HepG2 (cell line): ENCODE measurements around the gene DTHD1. TPM values are rescaled to one million over a fixed set of nuclear protein-coding genes. Genes with fewer than 3 reads are reported as not detected.

Source experiments
- ATAC-seq: fragments of 200-7000 bp; cut with Tn5 transposase; 3 replicates; pipeline ENCODE4 v1.9.1; 2020; ENCODE audit warnings: mild to moderate bottlenecking, moderate library complexity
- BruUV-seq: library from RNA; stranded (reverse); fragments of 400-500 nt; replicated peaks from 2 replicates; lab custom pipeline; 2021; lab: Mats Ljungman, UMichigan
- CTCF ChIA-PET: fragments of 300-600 bp; formaldehyde crosslinking; extraction: SDS; loops from one replicate; lab custom pipeline; 2021; ENCODE audit warnings: low total read pairs, inconsistent platforms, low intra/inter-chr PET ratio; lab: Yijun Ruan, JAX
- POLR2A ChIA-PET: fragments of 350-600 bp; sonication (Branson Sonifier 250); formaldehyde crosslinking; loops from one replicate; lab custom pipeline; 2020; ENCODE audit warnings: antibody characterized with exemption, inconsistent platforms; lab: Yijun Ruan, JAX
- DNase-seq: peaks from one replicate; pipeline ENCODE4 v3.0.0-alpha.2; 2015; ENCODE audit warnings: low spot score
- FAIRE-seq: peaks from 3 replicates; lab custom pipeline; 2011; peaks lifted over from hg19 to GRCh38; lab: Jason Lieb, UNC
- H2AFZ ChIP-seq: one replicate; pipeline ENCODE4 v1.6.1; 2011; ENCODE audit warnings: low read length, inconsistent platforms
- H3K27ac ChIP-seq: fragments of 300-600 bp; 3 replicates; pipeline ENCODE4 v1.8.0; 2011; ENCODE audit warnings: mixed run types, mild to moderate bottlenecking, mixed read lengths, low read length, inconsistent platforms; ENCODE audit not compliant: insufficient read depth; ENCODE audit errors: extremely low read length
- H3K27me3 ChIP-seq, 2 experiments: fragments of 200-600 bp in 1 of 2; 2 replicates in 1 of 2; 3 replicates in 1 of 2; pipeline versions ENCODE4 v1.6.0 to v1.8.0; 2011; ENCODE audit warnings: low read length in 2 of 2, mild to moderate bottlenecking in 2 of 2, moderate library complexity in 2 of 2, inconsistent platforms in 1 of 2; ENCODE audit not compliant: insufficient read depth in 2 of 2, control insufficient read depth in 1 of 2
- H3K36me3 ChIP-seq, 2 experiments: fragments of 200-600 bp in 1 of 2; replicated peaks in 1 of 2; 2 replicates in 1 of 2; 3 replicates in 1 of 2; pipeline versions ENCODE4 v1.5.1 to v1.8.0; 2011; ENCODE audit warnings: low read length in 2 of 2, inconsistent platforms in 1 of 2; ENCODE audit not compliant: insufficient read depth in 2 of 2, control insufficient read depth in 1 of 2
- H3K4me1 ChIP-seq: 2 replicates; pipeline ENCODE4 v1.5.1; 2012; ENCODE audit warnings: low read length, inconsistent platforms; ENCODE audit not compliant: insufficient read depth
- H3K4me2 ChIP-seq: 2 replicates; pipeline ENCODE4 v1.6.0; 2011; ENCODE audit warnings: low read depth, low read length, inconsistent platforms
- H3K4me3 ChIP-seq, 3 experiments: fragments of 200-600 bp in 1 of 3; sonication (generic), shearing (Covaris generic) in 1 of 3; replicated peaks in 1 of 3; 2 replicates each; pipeline ENCODE4 v1.5.1; 2011 to 2016; ENCODE audit warnings: low read length in 3 of 3, inconsistent platforms in 2 of 3, low read depth in 2 of 3, mild to moderate bottlenecking in 2 of 3, control low read depth in 1 of 3, mixed read lengths in 1 of 3; ENCODE audit not compliant: insufficient read depth in 1 of 3
- H3K79me2 ChIP-seq: one replicate; pipeline ENCODE4 v1.6.1; 2011; ENCODE audit warnings: low read length, inconsistent platforms; ENCODE audit not compliant: insufficient read depth
- H3K9ac ChIP-seq: 2 replicates; pipeline ENCODE4 v1.6.0; 2011; ENCODE audit warnings: mild to moderate bottlenecking, low read depth, low read length, inconsistent platforms; ENCODE audit not compliant: insufficient read depth
- H3K9me3 ChIP-seq: 2 replicates; pipeline ENCODE4 v1.5.1; 2012; ENCODE audit warnings: mild to moderate bottlenecking, low read length
- H4K20me1 ChIP-seq: 2 replicates; pipeline ENCODE4 v1.6.0; 2011; ENCODE audit warnings: inconsistent platforms, mild to moderate bottlenecking, low read length, moderate library complexity; ENCODE audit not compliant: insufficient read depth
- FOXP1 ChIP-seq, 2 experiments: fragments of 450-650 bp in 1 of 2; IDR thresholded peaks; 2 replicates each; pipeline ENCODE4 v1.6.1; 2017 to 2018; ENCODE audit warnings: antibody characterized with exemption in 1 of 2
- GZF1 ChIP-seq: sonication (generic); formaldehyde crosslinking; IDR thresholded peaks from 2 replicates; pipeline ENCODE4 v1.5.1; 2020; ENCODE audit warnings: mild to moderate bottlenecking, missing genetic modification reagents
- MAF1 ChIP-seq: sonication (generic); formaldehyde crosslinking; IDR thresholded peaks from 2 replicates; pipeline ENCODE4 v1.5.0; 2020; ENCODE audit warnings: missing genetic modification reagents, borderline replicate concordance
- MYC ChIP-seq: sonication (generic); formaldehyde crosslinking; IDR thresholded peaks from 2 replicates; pipeline ENCODE4 v1.9.0; 2021; ENCODE audit warnings: missing genetic modification reagents, borderline replicate concordance
- MZF1 ChIP-seq: sonication (generic); formaldehyde crosslinking; IDR thresholded peaks from 2 replicates; pipeline ENCODE4 v1.8.1; 2023; ENCODE audit warnings: mild to moderate bottlenecking, missing genetic modification reagents, borderline replicate concordance
- NONO ChIP-seq, 2 experiments: fragments of 450-650 bp in 1 of 2; sonication (generic) in 1 of 2; formaldehyde crosslinking in 1 of 2; IDR thresholded peaks in 1 of 2; conservative IDR thresholded peaks in 1 of 2; 2 replicates each; pipeline versions ENCODE4 v1.6.1 to v1.8.0; 2017 to 2022; ENCODE audit warnings: mild to moderate bottlenecking in 1 of 2, missing genetic modification reagents in 1 of 2, moderate library complexity in 1 of 2
- POGZ ChIP-seq: sonication (generic); formaldehyde crosslinking; IDR thresholded peaks from 2 replicates; pipeline ENCODE4 v1.4.0; 2020; ENCODE audit warnings: mild to moderate bottlenecking, missing genetic modification reagents
- RBFOX2 ChIP-seq: fragments of 200-400 bp; formaldehyde crosslinking; IDR thresholded peaks from 2 replicates; pipeline ENCODE4 v1.6.1; 2017; ENCODE audit warnings: low read depth, mild to moderate bottlenecking, low read length
- SPEN ChIP-seq: sonication (generic); formaldehyde crosslinking; IDR thresholded peaks from 2 replicates; pipeline ENCODE4 v1.5.1; 2020; ENCODE audit warnings: low read depth, mild to moderate bottlenecking, missing genetic modification reagents
- U2AF2 ChIP-seq: fragments of 200-400 bp; formaldehyde crosslinking; IDR thresholded peaks from 2 replicates; pipeline ENCODE4 v1.6.1; 2017; ENCODE audit warnings: low read depth, mild to moderate bottlenecking, low read length
- XRCC5 ChIP-seq: fragments of 200-400 bp; formaldehyde crosslinking; optimal IDR thresholded peaks from 2 replicates; pipeline ENCODE3; 2017; ENCODE audit warnings: mild to moderate bottlenecking, low read length
- ZFP82 ChIP-seq: sonication (generic); formaldehyde crosslinking; IDR thresholded peaks from 2 replicates; pipeline ENCODE4 v1.5.1; 2020; ENCODE audit warnings: mild to moderate bottlenecking, missing genetic modification reagents, borderline replicate concordance
- ZNF160 ChIP-seq: sonication (generic); formaldehyde crosslinking; IDR thresholded peaks from 2 replicates; pipeline ENCODE4 v1.8.0; 2022; ENCODE audit warnings: mild to moderate bottlenecking, inconsistent platforms, missing genetic modification reagents
- ZNF326 ChIP-seq: sonication (generic); formaldehyde crosslinking; IDR thresholded peaks from 2 replicates; pipeline ENCODE4 v1.4.0; 2020; ENCODE audit warnings: missing genetic modification reagents, borderline replicate concordance
- ZNF33A ChIP-seq: sonication (generic); formaldehyde crosslinking; IDR thresholded peaks from 2 replicates; pipeline ENCODE4 v1.5.1; 2020; ENCODE audit warnings: missing genetic modification reagents, mild to moderate bottlenecking, moderate library complexity, borderline replicate concordance
- ZNF441 ChIP-seq: sonication (generic); formaldehyde crosslinking; IDR thresholded peaks from 2 replicates; pipeline ENCODE4 v1.7.0; 2021; ENCODE audit warnings: missing genetic modification reagents, borderline replicate concordance
- ZNF496 ChIP-seq: sonication (generic); formaldehyde crosslinking; IDR thresholded peaks from 2 replicates; pipeline ENCODE4 v1.8.1; 2023; ENCODE audit warnings: mild to moderate bottlenecking, moderate library complexity, missing genetic modification reagents; ENCODE audit not compliant: insufficient replicate concordance
- ZNF678 ChIP-seq: sonication (generic); formaldehyde crosslinking; IDR thresholded peaks from 2 replicates; pipeline ENCODE4 v1.4.0; 2020; ENCODE audit warnings: mild to moderate bottlenecking, missing genetic modification reagents
- ZNF761 ChIP-seq: sonication (generic); formaldehyde crosslinking; conservative IDR thresholded peaks from 2 replicates; pipeline ENCODE4 v1.4.0; 2020; ENCODE audit warnings: mild to moderate bottlenecking, missing genetic modification reagents
- ZNF773 ChIP-seq: sonication (generic); formaldehyde crosslinking; IDR thresholded peaks from 2 replicates; pipeline ENCODE4 v1.4.0; 2020; ENCODE audit warnings: missing genetic modification reagents, borderline replicate concordance
- ZSCAN25 ChIP-seq: sonication (generic); formaldehyde crosslinking; IDR thresholded peaks from 2 replicates; pipeline ENCODE4 v1.8.0; 2022; ENCODE audit warnings: mild to moderate bottlenecking, missing genetic modification reagents
- WGBS: methylation state at CpG from one replicate; pipeline ENCODE4 v1.1.6; 2017; ENCODE audit warnings: low lambda C conversion rate; 5-methylcytosine and 5-hydroxymethylcytosine counted together
- in situ Hi-C: cut with HindIII; loops from 2 replicates; pipeline ENCODE4 v1.10.0; 2017; ENCODE audit warnings: low pct_unique_long_range_greater_than_20kb; ENCODE audit not compliant: extremely low pct_ligation_motif_present
- intact Hi-C: fragments of 100-400 bp; cut with micrococcal nuclease; formaldehyde crosslinking; loops from one replicate; pipeline ENCODE4 v1.10.0; 2022; ENCODE audit not compliant: unreplicated experiment
- polyA plus RNA-seq, 8 experiments: library from polyadenylated mRNA; depleted of rRNA in 3 of 8; stranded (reverse) in 7 of 8; unstranded in 1 of 8; fragments of >200 nt; fragmentation: Illumina TruSeq in 4 of 8; extraction: Trizol in 4 of 8; gene quantifications; 2 replicates each; pipeline versions ENCODE4 v1.2.1 to v1.2.3, GENCODE V29; 2011 to 2016; ENCODE audit warnings: low read depth in 4 of 8, missing spikeins in 1 of 8, mixed read lengths in 1 of 8; ENCODE audit not compliant: insufficient read depth in 1 of 8
- total RNA-seq, 5 experiments: library from RNA; depleted of rRNA; stranded (reverse); fragments of >200 nt; fragmentation: Illumina TruSeq; extraction: Trizol; gene quantifications; 2 replicates each; pipeline ENCODE4 v1.2.3, GENCODE V29; 2016; ENCODE audit warnings: low read depth in 1 of 5
- TF ChIP-seq, protein P1 (sequence below): sonication (generic); formaldehyde crosslinking; IDR thresholded peaks from 2 replicates; pipeline ENCODE4 v1.8.1; 2023; ENCODE audit warnings: missing genetic modification reagents, mild to moderate bottlenecking, borderline replicate concordance

The DTHD1 gene
- total and polyA plus RNA-seq, 2 of the 13 experiments (the other 11 are each of a cell fraction or from before 2014, with no cell fraction given) = not detected

DNA sequence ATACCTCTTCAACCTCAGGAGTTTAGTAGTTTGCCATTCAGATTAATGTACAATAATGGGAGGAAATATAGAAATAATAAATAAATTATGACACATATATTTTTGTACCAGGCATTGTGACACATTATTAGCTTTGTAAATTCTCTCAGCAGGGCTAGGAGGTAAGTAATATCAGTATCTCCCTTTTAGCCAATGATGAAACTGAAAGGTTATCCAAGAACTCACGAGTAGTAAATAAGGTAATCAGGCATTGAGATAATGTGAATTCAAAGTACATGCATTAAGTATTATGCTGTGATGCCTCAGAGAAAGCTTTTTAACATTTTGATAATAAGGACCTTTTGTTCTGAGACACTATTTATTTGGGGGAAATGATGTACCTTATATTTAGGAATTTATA, 31.8 kb upstream of the DTHD1 start (continued):
- TF ChIP-seq MYC (CRISPR knock-in tag) (no peak), ZNF761 (CRISPR knock-in tag) (no peak), NONO (IDR thresholded peaks at IDR 0.05) (no peak), NONO (CRISPR knock-in tag; conservative IDR thresholded peaks at IDR 0.05) (no peak), RBFOX2 (no peak), SPEN (no peak)
- TF ChIP-seq, all 625 proteins: peak for 0

DNA sequence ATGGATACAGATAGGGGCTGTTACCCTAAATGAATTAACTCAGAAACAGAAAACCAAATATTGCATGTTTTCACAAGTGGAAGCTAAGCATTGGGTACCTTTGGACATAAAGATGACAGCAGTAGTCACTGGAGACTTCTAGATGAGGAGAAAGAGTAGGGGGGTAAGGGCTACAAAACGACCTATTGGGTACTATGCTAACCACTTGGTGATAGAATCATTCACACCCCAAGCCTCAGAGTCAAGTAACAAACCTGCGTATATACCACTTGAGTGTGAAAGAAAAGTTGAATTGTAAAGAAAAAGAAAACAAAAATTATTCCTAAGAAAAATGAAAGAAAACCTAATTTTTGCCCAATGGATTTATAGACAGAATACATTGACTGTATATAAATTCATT, 29.4 kb upstream of the DTHD1 start:
- intact Hi-C loops = no loop called here
- H3K79me2 ChIP-seq = no peaks in the 10 kb centered on the region
- H3K27ac ChIP-seq = no peak overlapping the region
- H3K27me3 ChIP-seq = no peaks in the 10 kb centered on the region
- in situ Hi-C loops = no loop called here
- no peaks in the 10 kb centered on the region for H3K36me3 ChIP-seq
- H3K4me2 ChIP-seq = no peak overlapping the region
- FAIRE-seq (no peak), DNase-seq (no peak), ATAC-seq (no peak)
- TF ChIP-seq U2AF2 (no peak), ZSCAN25 (CRISPR knock-in tag) (no peak), POGZ (CRISPR knock-in tag) (no peak), MAF1 (CRISPR knock-in tag) (no peak), FOXP1 (IDR thresholded peaks at IDR 0.05) (no peak), FOXP1 (CRISPR knock-in tag; IDR thresholded peaks at IDR 0.05) (no peak), MZF1 (CRISPR knock-in tag) (no peak), ZFP82 (CRISPR knock-in tag) (no peak), XRCC5 (no peak), ZNF326 (CRISPR knock-in tag) (no peak), ZNF160 (CRISPR knock-in tag) (no peak), GZF1 (CRISPR knock-in tag) (no peak), ZNF678 (CRISPR knock-in tag) (no peak), ZNF33A (CRISPR knock-in tag) (no peak), ZNF496 (CRISPR knock-in tag) (no peak), ZNF773 (CRISPR knock-in tag) (no peak), ZNF441 (no peak)
- TF ChIP-seq, protein P1, sequence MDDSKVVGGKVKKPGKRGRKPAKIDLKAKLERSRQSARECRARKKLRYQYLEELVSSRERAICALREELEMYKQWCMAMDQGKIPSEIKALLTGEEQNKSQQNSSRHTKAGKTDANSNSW (CRISPR knock-in tag) = no peak
- H3K9me3 ChIP-seq = no peaks in the 10 kb centered on the region
- ChIA-PET CTCF (no interaction called here), POLR2A (no interaction called here)
- no TSS peak for BruUV-seq
- H3K9ac ChIP-seq = no peak overlapping the region
- 0% methylated on average over 2 of the region's 2 CpGs for WGBS
- H3K4me1 ChIP-seq = no peaks in the 10 kb centered on the region
- no peak overlapping the region for H2AFZ ChIP-seq
- no peak overlapping the region for H3K4me3 ChIP-seq
- H4K20me1 ChIP-seq = no peaks in the 10 kb centered on the region
